Stomach (tissue), 9 donors: ENCODE measurements around the gene HOOK2. TPM values are rescaled to one million over a fixed set of nuclear protein-coding genes. Genes with fewer than 3 reads are reported as not detected.

ENCODE experiments used
- DNase-seq, 2 donors: peaks; one replicate each; pipeline versions ENCODE4 v3.0.0 to v3.0.0-alpha.2; 2013 to 2019
- H3K27ac ChIP-seq, 5 donors: fragments of 200-600 bp in 4 of 5; sonication (generic) in 4 of 5; one replicate each; pipeline ENCODE4 v1.5.1; 2013 to 2019; ENCODE audit warnings: mild to moderate bottlenecking in 1 of 5, moderate library complexity in 1 of 5
- H3K27me3 ChIP-seq, 3 donors: fragments of 200-600 bp; sonication (generic); one replicate each; pipeline ENCODE4 v1.5.1; 2017 to 2019; ENCODE audit warnings: mixed run types in 1 of 3
- H3K36me3 ChIP-seq, 4 donors: fragments of 200-600 bp; sonication (generic); 1 replicate in 3 of 4; 2 replicates in 1 of 4; pipeline ENCODE4 v1.5.1; 2016 to 2019
- H3K4me1 ChIP-seq, 4 donors: fragments of 200-600 bp; sonication (generic); one replicate each; pipeline ENCODE4 v1.5.1; 2016 to 2019
- H3K4me3 ChIP-seq, 4 donors: fragments of 200-600 bp; sonication (generic) in 3 of 4; one replicate each; pipeline ENCODE4 v1.5.1; 2016 to 2019; ENCODE audit warnings: mild to moderate bottlenecking in 1 of 4
- H3K9me3 ChIP-seq, 4 donors: fragments of 200-600 bp; sonication (generic); one replicate each; pipeline ENCODE4 v1.5.1; 2016 to 2019
- EP300 ChIP-seq: sonication (generic); formaldehyde crosslinking; IDR thresholded peaks from one replicate; pipeline ENCODE4 v1.6.1; 2017; ENCODE audit warnings: antibody characterized with exemption
- POLR2A ChIP-seq, 4 donors: fragments of 450-650 bp; IDR thresholded peaks; one replicate each; pipeline ENCODE4 v1.6.1; 2016; ENCODE audit warnings: antibody characterized with exemption in 4 of 4, control low read depth in 2 of 4, mild to moderate bottlenecking in 1 of 4, moderate library complexity in 1 of 4
- POLR2AphosphoS5 ChIP-seq, 3 donors: sonication (generic); formaldehyde crosslinking; IDR thresholded peaks; one replicate each; pipeline ENCODE4 v1.6.1; 2016; ENCODE audit warnings: antibody characterized with exemption in 3 of 3
- WGBS, 5 donors: extraction: QIAGEN DNeasy Blood & Tissue Kit in 3 of 5; methylation state at CpG; one replicate each; pipeline versions ENCODE4 v1.1.5 to v1.1.7; 2013 to 2018; 5-methylcytosine and 5-hydroxymethylcytosine counted together
- intact Hi-C: fragments of 100-400 bp; cut with DNase I; formaldehyde crosslinking; loops from one replicate; pipeline ENCODE4 v1.15.1; 2023; ENCODE audit warnings: low total_unique reads
- polyA plus RNA-seq, 3 donors: library from polyadenylated mRNA; stranded (reverse); fragments of 200-250 nt; gene quantifications; one replicate each; pipeline ENCODE4 v1.2.3, GENCODE V29; 2013
- total RNA-seq, 5 donors: library from RNA; depleted of rRNA; stranded (reverse); fragments of >200 nt; gene quantifications; one replicate each; pipeline versions ENCODE4 v1.1.0 to v1.2.3, GENCODE V29; 2014 to 2016
- TF ChIP-seq, protein P1 (sequence below), 7 experiments: fragments of 450-650 bp in 4 of 7; fragments of 200-600 bp in 3 of 7; sonication (generic) in 3 of 7; IDR thresholded peaks; one replicate each; pipeline ENCODE4 v1.5.1; 2016 to 2019; ENCODE audit warnings: antibody characterized with exemption in 7 of 7, control low read depth in 2 of 7, mild to moderate bottlenecking in 1 of 7
- donor health status: healthy with polysubstance abuse.
- donor health status: Bipolar disorder and iron deficiency.
- donor health status: healthy.

The HOOK2 gene
- total and polyA plus RNA-seq, 8 donors, result 30.1 to 797 (median 70.4) TPM

GRCh38 chr19:12721656-12722565 lies 53.4 kb downstream of the HOOK2 start:
- Histone ChIP-seq H3K27me3 (no peaks in the 10 kb centered on the region), H3K36me3 (peaks cover 10 to 25% (median 24%) of the 10 kb centered on the region in 4 donors), H3K4me1 (peaks cover 22 to 68% (median 50%) of the 10 kb centered on the region in 4 donors), H3K4me3 (peak overlapping the region; percentile 77 to 97 (median 84)), H3K9me3 (no peaks in the 10 kb centered on the region), H3K27ac (peak overlapping the region; percentile 92 to 97 (median 95))
- DNase-seq, result peak; percentile 69 to 93
- intact Hi-C loops, result no loop called here
- WGBS, 5 donors, result 0 to 1% (median 0%) methylated on average over 44 to 65 of the region's 65 CpGs
- no peak for TF ChIP-seq POLR2A (IDR thresholded peaks at IDR 0.05)
- no peak for TF ChIP-seq EP300
- TF ChIP-seq, protein P1, sequence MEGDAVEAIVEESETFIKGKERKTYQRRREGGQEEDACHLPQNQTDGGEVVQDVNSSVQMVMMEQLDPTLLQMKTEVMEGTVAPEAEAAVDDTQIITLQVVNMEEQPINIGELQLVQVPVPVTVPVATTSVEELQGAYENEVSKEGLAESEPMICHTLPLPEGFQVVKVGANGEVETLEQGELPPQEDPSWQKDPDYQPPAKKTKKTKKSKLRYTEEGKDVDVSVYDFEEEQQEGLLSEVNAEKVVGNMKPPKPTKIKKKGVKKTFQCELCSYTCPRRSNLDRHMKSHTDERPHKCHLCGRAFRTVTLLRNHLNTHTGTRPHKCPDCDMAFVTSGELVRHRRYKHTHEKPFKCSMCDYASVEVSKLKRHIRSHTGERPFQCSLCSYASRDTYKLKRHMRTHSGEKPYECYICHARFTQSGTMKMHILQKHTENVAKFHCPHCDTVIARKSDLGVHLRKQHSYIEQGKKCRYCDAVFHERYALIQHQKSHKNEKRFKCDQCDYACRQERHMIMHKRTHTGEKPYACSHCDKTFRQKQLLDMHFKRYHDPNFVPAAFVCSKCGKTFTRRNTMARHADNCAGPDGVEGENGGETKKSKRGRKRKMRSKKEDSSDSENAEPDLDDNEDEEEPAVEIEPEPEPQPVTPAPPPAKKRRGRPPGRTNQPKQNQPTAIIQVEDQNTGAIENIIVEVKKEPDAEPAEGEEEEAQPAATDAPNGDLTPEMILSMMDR (IDR thresholded peaks at IDR 0.05), result no peak
- TF ChIP-seq POLR2AphosphoS5 (IDR thresholded peaks at IDR 0.05), result no peak

DNA sequence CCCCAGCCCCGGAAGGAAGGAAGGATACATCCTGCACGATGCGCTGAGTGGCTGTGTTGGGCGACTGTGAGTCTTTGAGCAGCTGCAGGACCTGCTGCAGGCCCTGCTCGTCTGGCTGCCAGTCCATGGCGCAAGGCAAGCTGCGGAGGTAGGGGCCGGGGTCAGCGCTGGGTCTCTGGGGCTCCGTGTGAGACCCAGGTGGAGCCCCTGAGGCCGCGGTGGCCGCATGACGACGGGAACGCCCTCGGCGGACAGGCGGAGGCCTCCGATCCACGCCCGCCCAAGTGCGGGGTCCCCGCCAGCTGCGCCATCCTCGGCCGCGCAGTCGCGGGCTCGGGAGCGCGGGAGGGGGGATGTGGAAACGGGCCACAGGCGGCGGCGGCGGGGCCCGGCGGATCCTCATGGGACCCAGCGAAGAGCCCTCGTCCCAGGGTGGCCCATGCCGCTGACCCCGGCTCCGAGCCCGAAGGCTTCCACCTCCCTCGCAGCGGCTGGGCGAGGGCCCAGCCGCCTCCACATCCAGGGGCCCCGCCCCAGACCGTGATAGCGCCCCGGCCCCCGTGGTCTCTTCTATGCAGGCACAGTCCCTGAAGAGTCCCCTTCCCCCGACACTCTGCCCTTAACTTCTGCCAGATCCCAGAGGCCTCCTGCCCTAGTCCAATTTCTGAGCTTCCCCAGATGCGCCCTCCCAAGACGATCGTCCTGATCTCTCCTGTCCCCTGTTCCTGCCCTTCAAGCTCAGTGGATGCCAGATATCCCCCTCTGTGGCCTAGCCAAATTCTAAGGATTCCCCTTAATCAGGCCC lies 54.3 kb downstream of the HOOK2 start:
- Histone ChIP-seq H3K9me3 (no peaks in the 10 kb centered on the region), H3K4me3 (peak overlapping the region; percentile 77 to 97 (median 84)), H3K27ac (peak overlapping the region; percentile 92 to 97 (median 95)), H3K27me3 (no peaks in the 10 kb centered on the region), H3K36me3 (peaks cover 16 to 34% (median 33%) of the 10 kb centered on the region in 4 donors), H3K4me1 (peaks cover 22 to 74% (median 53%) of the 10 kb centered on the region in 4 donors)
- peak in 1 of 2 donors; percentile 62 for DNase-seq
- intact Hi-C loops, result no loop called here
- TF ChIP-seq POLR2AphosphoS5 (IDR thresholded peaks at IDR 0.05) (no peak), POLR2A (IDR thresholded peaks at IDR 0.05) (no peak), EP300 (no peak)
- TF ChIP-seq, protein P1 (IDR thresholded peaks at IDR 0.05), result no peak
- WGBS, 5 donors, result 3 to 10% (median 4%) methylated on average over 14 to 59 of the region's 59 CpGs

GRCh38 chr19:12720296-12720695 lies 55.1 kb downstream of the HOOK2 start:
- peaks cover 22 to 74% (median 53%) of the 10 kb centered on the region in 4 donors for H3K4me1 ChIP-seq
- H3K27ac ChIP-seq, result peak overlapping the region in 4 of 5 donors; percentile 92 to 97 (median 94)
- intact Hi-C loops, result no loop called here
- peaks cover 24 to 42% (median 40%) of the 10 kb centered on the region in 4 donors for H3K36me3 ChIP-seq
- peak overlapping the region; percentile 77 to 97 (median 84) for H3K4me3 ChIP-seq
- WGBS, 5 donors, result 82 to 91% (median 87%) methylated on average over 10 of the region's 10 CpGs
- no peaks in the 10 kb centered on the region for H3K27me3 ChIP-seq
- H3K9me3 ChIP-seq, result no peaks in the 10 kb centered on the region
- TF ChIP-seq, protein P1 (IDR thresholded peaks at IDR 0.05), result no peak
- TF ChIP-seq EP300 (no peak), POLR2AphosphoS5 (IDR thresholded peaks at IDR 0.05) (no peak), POLR2A (IDR thresholded peaks at IDR 0.05) (no peak)
- DNase-seq, result no peak

DNA sequence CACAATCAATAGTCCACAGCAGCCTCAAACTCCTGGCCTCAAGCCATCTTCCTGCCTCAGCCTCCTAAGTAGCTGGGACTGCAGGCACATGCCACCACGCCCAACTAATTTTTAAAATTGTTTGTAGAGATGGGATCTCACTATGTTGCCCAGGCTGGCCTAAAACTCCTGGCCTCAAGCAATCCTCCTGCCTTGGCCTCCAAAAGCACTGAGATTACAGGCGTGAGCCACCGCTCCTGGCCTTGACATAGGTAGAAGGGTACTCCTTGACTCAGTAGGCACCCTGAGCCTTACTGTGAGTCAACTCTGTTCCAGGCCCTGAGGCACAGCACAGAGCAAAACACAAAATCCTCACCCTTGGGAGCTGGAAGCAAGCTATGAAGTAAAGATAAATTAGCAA lies 59.4 kb downstream of the HOOK2 start:
- Histone ChIP-seq H3K4me1 (peaks cover 8 to 44% (median 24%) of the 10 kb centered on the region in 4 donors), H3K27me3 (no peaks in the 10 kb centered on the region), H3K4me3 (no peak overlapping the region), H3K27ac (no peak overlapping the region), H3K9me3 (no peaks in the 10 kb centered on the region), H3K36me3 (peaks cover 55 to 82% (median 81%) of the 10 kb centered on the region in 4 donors)
- 81 to 98% (median 95%) methylated on average over 3 of the region's 3 CpGs for WGBS, 5 donors
- DNase-seq, result no peak
- intact Hi-C loops, result no loop called here
- TF ChIP-seq, protein P1 (IDR thresholded peaks at IDR 0.05), result no peak
- TF ChIP-seq EP300, result no peak
- TF ChIP-seq POLR2AphosphoS5 (IDR thresholded peaks at IDR 0.05), result no peak
- TF ChIP-seq POLR2A (IDR thresholded peaks at IDR 0.05), result no peak
